Large intestine (tissue), 3 donors: ENCODE results near the gene ADSS1. TPM values are rescaled to one million over a fixed set of nuclear protein-coding genes. Genes with fewer than 3 reads are reported as not detected.

Experiments used
- DNase-seq, 2 donors: peaks; one replicate each; pipeline versions ENCODE4 v3.0.0 to v3.0.0-alpha.2; 2013
- H3K27ac ChIP-seq: one replicate; pipeline ENCODE4 v1.5.1; 2013; ENCODE audit warnings: low read length
- H3K27me3 ChIP-seq: 2 replicates; pipeline ENCODE4 v1.6.1; 2013; ENCODE audit warnings: low read length; ENCODE audit not compliant: control insufficient read depth, insufficient read depth
- H3K36me3 ChIP-seq: 2 replicates; pipeline ENCODE4 v1.6.1; 2013; ENCODE audit warnings: low read length; ENCODE audit not compliant: control insufficient read depth, insufficient read depth
- H3K4me1 ChIP-seq: one replicate; pipeline ENCODE4 v1.6.1; 2013; ENCODE audit warnings: low read length; ENCODE audit not compliant: control insufficient read depth, insufficient read depth
- H3K4me3 ChIP-seq: one replicate; pipeline ENCODE4 v1.5.1; 2013; ENCODE audit warnings: low read length
- H3K9me3 ChIP-seq: one replicate; pipeline ENCODE4 v1.6.1; 2013; ENCODE audit warnings: mild to moderate bottlenecking, low read depth, low read length, moderate library complexity; ENCODE audit not compliant: control insufficient read depth
- WGBS: methylation state at CpG from one replicate; pipeline ENCODE4 v1.1.5; 2013; ENCODE audit warnings: low lambda C conversion rate; ENCODE audit not compliant: insufficient coverage; 5-methylcytosine and 5-hydroxymethylcytosine counted together
- polyA plus RNA-seq: library from polyadenylated mRNA; unstranded; fragments of 120-200 nt; gene quantifications from one replicate; pipeline ENCODE4 v1.2.1, GENCODE V29; 2013

The ADSS1 gene
- polyA plus RNA-seq, 1 donor: 6.3 TPM

- Histone ChIP-seq H3K27me3 (no peaks in the 10 kb centered on the region), H3K36me3 (no peaks in the 10 kb centered on the region), H3K27ac (no peak overlapping the region), H3K9me3 (no peaks in the 10 kb centered on the region), H3K4me3 (no peak overlapping the region), H3K4me1 (no peaks in the 10 kb centered on the region)
- WGBS: no CpG with 5 or more reads among the region's 6 CpGs
- no peak for DNase-seq
These were observed 10.1 kb downstream of the ADSS1 start for GRCh38 chr14:104734051-104734587.

- H3K4me3 ChIP-seq: no peak overlapping the region
- no peak overlapping the region for H3K27ac ChIP-seq
- DNase-seq: no peak
- H3K27me3 ChIP-seq: no peaks in the 10 kb centered on the region
- H3K4me1 ChIP-seq: no peaks in the 10 kb centered on the region
- H3K36me3 ChIP-seq: no peaks in the 10 kb centered on the region
- H3K9me3 ChIP-seq: no peaks in the 10 kb centered on the region
- WGBS: no CpG with 5 or more reads among the region's 9 CpGs
These were observed 10.6 kb downstream of the ADSS1 start for GRCh38 chr14:104734601-104734990.

- no CpG with 5 or more reads among the region's 31 CpGs for WGBS
- H3K27ac ChIP-seq: no peak overlapping the region
- no peaks in the 10 kb centered on the region for H3K27me3 ChIP-seq
- DNase-seq: no peak
- H3K9me3 ChIP-seq: no peaks in the 10 kb centered on the region
- peaks cover 6% of the 10 kb centered on the region for H3K36me3 ChIP-seq
- H3K4me1 ChIP-seq: no peaks in the 10 kb centered on the region
- H3K4me3 ChIP-seq: no peak overlapping the region
These were observed 11.2 kb downstream of the ADSS1 start for GRCh38 chr14:104734991-104735779.

GRCh38 chr14:104735830-104736642 is 12.0 kb downstream of the ADSS1 start:
- peak in 1 of 2 donors; percentile 32 for DNase-seq
- H3K27ac ChIP-seq: no peak overlapping the region

GRCh38 chr14:104738375-104739019 is 14.5 kb downstream of the ADSS1 start:
- Histone ChIP-seq H3K27me3 (no peaks in the 10 kb centered on the region), H3K4me1 (no peaks in the 10 kb centered on the region), H3K4me3 (no peak overlapping the region), H3K27ac (no peak overlapping the region), H3K36me3 (peaks cover 20% of the 10 kb centered on the region), H3K9me3 (no peaks in the 10 kb centered on the region)
- WGBS: no CpG with 5 or more reads among the region's 18 CpGs
- DNase-seq: no peak

More at GRCh38 chr14:104735830-104736642, 12.0 kb downstream of the ADSS1 start:
- Histone ChIP-seq H3K4me1 (no peaks in the 10 kb centered on the region), H3K27me3 (no peaks in the 10 kb centered on the region), H3K4me3 (no peak overlapping the region), H3K9me3 (no peaks in the 10 kb centered on the region), H3K36me3 (peaks cover 10% of the 10 kb centered on the region)
- no CpG with 5 or more reads among the region's 26 CpGs for WGBS

- H3K36me3 ChIP-seq: peaks cover 22% of the 10 kb centered on the region
- no peaks in the 10 kb centered on the region for H3K4me1 ChIP-seq
- no peaks in the 10 kb centered on the region for H3K9me3 ChIP-seq
- WGBS: no CpG with 5 or more reads among the region's 17 CpGs
- H3K27ac ChIP-seq: no peak overlapping the region
- no peak for DNase-seq
- no peaks in the 10 kb centered on the region for H3K27me3 ChIP-seq
- no peak overlapping the region for H3K4me3 ChIP-seq
These were observed 15.0 kb downstream of the ADSS1 start for GRCh38 chr14:104739026-104739425.

- no peaks in the 10 kb centered on the region for H3K27me3 ChIP-seq
- WGBS: no CpG with 5 or more reads among the region's 29 CpGs
- peaks cover 24% of the 10 kb centered on the region for H3K36me3 ChIP-seq
- no peak overlapping the region for H3K4me3 ChIP-seq
- no peaks in the 10 kb centered on the region for H3K9me3 ChIP-seq
- no peaks in the 10 kb centered on the region for H3K4me1 ChIP-seq
- no peak overlapping the region for H3K27ac ChIP-seq
- no peak for DNase-seq
These were observed 15.8 kb downstream of the ADSS1 start for GRCh38 chr14:104739546-104740516.

GRCh38 chr14:104741108-104741802 is 17.2 kb downstream of the ADSS1 start:
- H3K27me3 ChIP-seq: no peaks in the 10 kb centered on the region
- no CpG with 5 or more reads among the region's 29 CpGs for whole genome bisulfite sequencing
- no peaks in the 10 kb centered on the region for H3K4me1 ChIP-seq
- peaks cover 31% of the 10 kb centered on the region for H3K36me3 ChIP-seq
- no peak overlapping the region for H3K27ac ChIP-seq
- no peak overlapping the region for H3K4me3 ChIP-seq
- no peaks in the 10 kb centered on the region for H3K9me3 ChIP-seq
- DNase-seq: no peak

GRCh38 chr14:104741803-104742251 is 17.8 kb downstream of the ADSS1 start:
- Histone ChIP-seq H3K27ac (no peak overlapping the region), H3K4me3 (no peak overlapping the region), H3K4me1 (no peaks in the 10 kb centered on the region), H3K27me3 (no peaks in the 10 kb centered on the region), H3K9me3 (no peaks in the 10 kb centered on the region), H3K36me3 (peaks cover 31% of the 10 kb centered on the region)
- no peak for DNase-seq
- no CpG with 5 or more reads among the region's 23 CpGs for WGBS
